Spinal cord (tissue), 10 donors: Measurements from ENCODE around the gene ATOSB. TPM values are rescaled to one million over a fixed set of nuclear protein-coding genes. Genes with fewer than 3 reads are reported as not detected.
A peak's percentile ranks its signal among the peaks of the same experiment; 100 is the strongest.

ENCODE experiments used
- DNase-seq, 6 donors: peaks; one replicate each; pipeline versions ENCODE4 v3.0.0 to v3.0.0-alpha.2; 2013 to 2015; ENCODE audit warnings: low spot score in 6 of 6, low read depth in 4 of 6
- H3K27ac ChIP-seq: one replicate; pipeline ENCODE4 v1.5.1; 2013; ENCODE audit warnings: low read depth, low read length, control low read depth
- H3K27me3 ChIP-seq: one replicate; pipeline ENCODE4 v1.6.1; 2013; ENCODE audit warnings: low read length; ENCODE audit not compliant: control insufficient read depth, insufficient read depth
- H3K36me3 ChIP-seq: one replicate; pipeline ENCODE4 v1.6.1; 2013; ENCODE audit warnings: low read length; ENCODE audit not compliant: control insufficient read depth, insufficient read depth
- H3K4me1 ChIP-seq: one replicate; pipeline ENCODE4 v1.6.1; 2013; ENCODE audit warnings: low read length; ENCODE audit not compliant: control insufficient read depth, insufficient read depth
- H3K4me3 ChIP-seq: one replicate; pipeline ENCODE4 v1.5.1; 2013; ENCODE audit warnings: low read depth, low read length, control low read depth
- H3K9me3 ChIP-seq: one replicate; pipeline ENCODE4 v1.6.1; 2013; ENCODE audit warnings: low read length; ENCODE audit not compliant: control insufficient read depth, insufficient read depth
- WGBS: methylation state at CpG from one replicate; pipeline ENCODE4 v1.1.5; 2013; ENCODE audit warnings: missing lambda C conversion rate; ENCODE audit not compliant: insufficient coverage; 5-methylcytosine and 5-hydroxymethylcytosine counted together
- polyA plus RNA-seq, 2 donors: library from polyadenylated mRNA; unstranded; fragments of 120-200 nt; gene quantifications; one replicate each; pipeline ENCODE4 v1.2.1, GENCODE V29; 2013; ENCODE audit not compliant: insufficient read length in 2 of 2
- total RNA-seq, 2 donors: library from RNA; depleted of rRNA in 1 of 2; stranded (reverse); fragments of 120-200 nt in 1 of 2; fragments of >200 nt in 1 of 2; gene quantifications; one replicate each; pipeline versions ENCODE4 v1.2.3 to v1.2.4, GENCODE V29; 2013 to 2014
- donor health status: healthy.

ATOSB gene
- total and polyA plus RNA-seq, 4 donors = 12.2 to 32.2 (median 23.5) TPM

- H3K36me3 ChIP-seq = peaks cover 70% of the 10 kb centered on the region
- no peaks in the 10 kb centered on the region for H3K27me3 ChIP-seq
- H3K4me3 ChIP-seq = no peak overlapping the region
- WGBS = 97% methylated on average over 17 of the region's 17 CpGs
- H3K4me1 ChIP-seq = peaks cover 13% of the 10 kb centered on the region
- H3K9me3 ChIP-seq = no peaks in the 10 kb centered on the region
- no peak for DNase-seq
- no peak overlapping the region for H3K27ac ChIP-seq
Observed at GRCh38 chr9:35091536-35091935, 24.1 kb downstream of the ATOSB start.

- H3K27me3 ChIP-seq = no peaks in the 10 kb centered on the region
- peaks cover 62% of the 10 kb centered on the region for H3K36me3 ChIP-seq
- H3K4me3 ChIP-seq = no peak overlapping the region
- H3K27ac ChIP-seq = no peak overlapping the region
- no peak for DNase-seq
- WGBS = 91% methylated on average over 2 of the region's 2 CpGs
- no peaks in the 10 kb centered on the region for H3K9me3 ChIP-seq
- no peaks in the 10 kb centered on the region for H3K4me1 ChIP-seq
Observed at GRCh38 chr9:35089434-35089833, 26.2 kb downstream of the ATOSB start.

GRCh38 chr9:35085078-35085477 is 30.6 kb downstream of the ATOSB start:
- Histone ChIP-seq H3K4me3 (no peak overlapping the region), H3K4me1 (peaks cover 3% of the 10 kb centered on the region), H3K27ac (no peak overlapping the region), H3K9me3 (no peaks in the 10 kb centered on the region), H3K36me3 (peaks cover 21% of the 10 kb centered on the region), H3K27me3 (no peaks in the 10 kb centered on the region)
- WGBS = no CpG with 5 or more reads among the region's 2 CpGs
- no peak for DNase-seq

- H3K27ac ChIP-seq = peak within 1 kb of the TSS; percentile 93
- 0% methylated on average over 63 of the region's 67 CpGs for WGBS
- peak; percentile 81 to 97 (median 88) for DNase-seq
- peaks cover 29% of the 10 kb centered on the region for H3K36me3 ChIP-seq
- no peaks in the 10 kb centered on the region for H3K9me3 ChIP-seq
- no peaks in the 10 kb centered on the region for H3K27me3 ChIP-seq
- peak within 1 kb of the TSS; percentile 86 for H3K4me3 ChIP-seq
- peaks cover 22% of the 10 kb centered on the region for H3K4me1 ChIP-seq
Observed at GRCh38 chr9:35079426-35080341, 36.0 kb downstream of the ATOSB start, which contains the start of gene FANCG. Gene FANCG (minus strand): TSS chr9:35079942. CDS start chr9:35079524, 418 bp downstream.

- peak in 1 of 6 donors; percentile 4 for DNase-seq
- peak overlapping the region; percentile 93 for H3K27ac ChIP-seq
- H3K9me3 ChIP-seq = no peaks in the 10 kb centered on the region
- peaks cover 22% of the 10 kb centered on the region for H3K4me1 ChIP-seq
- peaks cover 35% of the 10 kb centered on the region for H3K36me3 ChIP-seq
- peak overlapping the region; percentile 86 for H3K4me3 ChIP-seq
- H3K27me3 ChIP-seq = no peaks in the 10 kb centered on the region
- 2% methylated on average over 7 of the region's 10 CpGs for WGBS
Observed at GRCh38 chr9:35079041-35079425, 36.6 kb downstream of the ATOSB start.

- H3K4me3 ChIP-seq = peak overlapping the region; percentile 86
- H3K9me3 ChIP-seq = no peaks in the 10 kb centered on the region
- peaks cover 22% of the 10 kb centered on the region for H3K4me1 ChIP-seq
- no peaks in the 10 kb centered on the region for H3K27me3 ChIP-seq
- 79% methylated on average over 4 of the region's 4 CpGs for WGBS
- H3K27ac ChIP-seq = no peak overlapping the region
- DNase-seq = no peak
- H3K36me3 ChIP-seq = peaks cover 40% of the 10 kb centered on the region
Observed at GRCh38 chr9:35078066-35078465, 37.6 kb downstream of the ATOSB start.

GRCh38 chr9:35076848-35077247 is 38.8 kb downstream of the ATOSB start:
- no peak for DNase-seq
- H3K4me3 ChIP-seq = no peak overlapping the region
- peaks cover 40% of the 10 kb centered on the region for H3K36me3 ChIP-seq
- H3K27ac ChIP-seq = no peak overlapping the region
- 94% methylated on average over 2 of the region's 4 CpGs for WGBS
- peaks cover 22% of the 10 kb centered on the region for H3K4me1 ChIP-seq
- H3K27me3 ChIP-seq = no peaks in the 10 kb centered on the region
- no peaks in the 10 kb centered on the region for H3K9me3 ChIP-seq

- H3K36me3 ChIP-seq = peaks cover 41% of the 10 kb centered on the region
Observed at GRCh38 chr9:35075358-35075757, 40.3 kb downstream of the ATOSB start.

GRCh38 chr9:35074791-35075190 is 40.9 kb downstream of the ATOSB start:
- Histone ChIP-seq H3K4me1 (peaks cover 29% of the 10 kb centered on the region), H3K9me3 (no peaks in the 10 kb centered on the region), H3K4me3 (no peak overlapping the region), H3K36me3 (peaks cover 42% of the 10 kb centered on the region), H3K27ac (no peak overlapping the region), H3K27me3 (no peaks in the 10 kb centered on the region)
- no peak for DNase-seq
- 93% methylated on average over 8 of the region's 8 CpGs for WGBS

More at GRCh38 chr9:35075358-35075757, 40.3 kb downstream of the ATOSB start:
- WGBS = 91% methylated on average over 3 of the region's 4 CpGs
- H3K27ac ChIP-seq = no peak overlapping the region
- H3K4me1 ChIP-seq = peaks cover 25% of the 10 kb centered on the region
- no peak overlapping the region for H3K4me3 ChIP-seq
- DNase-seq = no peak
- H3K9me3 ChIP-seq = no peaks in the 10 kb centered on the region
- H3K27me3 ChIP-seq = no peaks in the 10 kb centered on the region

- no peak overlapping the region for H3K27ac ChIP-seq
- H3K4me1 ChIP-seq = peaks cover 27% of the 10 kb centered on the region
- H3K36me3 ChIP-seq = peaks cover 42% of the 10 kb centered on the region
- H3K27me3 ChIP-seq = no peaks in the 10 kb centered on the region
- no peak for DNase-seq
- no peaks in the 10 kb centered on the region for H3K9me3 ChIP-seq
- 97% methylated on average over 6 of the region's 6 CpGs for WGBS
- H3K4me3 ChIP-seq = no peak overlapping the region
Observed at GRCh38 chr9:35074141-35074540, 41.5 kb downstream of the ATOSB start.
